ENCODE data around the gene TWSG1. TPM values are rescaled to one million over a fixed set of nuclear protein-coding genes. Genes with fewer than 3 reads are reported as not detected.

Gene TWSG1
- total and polyA plus RNA-seq, 9 donors = 36.5 to 66.1 (median 47.9) TPM

DNA sequence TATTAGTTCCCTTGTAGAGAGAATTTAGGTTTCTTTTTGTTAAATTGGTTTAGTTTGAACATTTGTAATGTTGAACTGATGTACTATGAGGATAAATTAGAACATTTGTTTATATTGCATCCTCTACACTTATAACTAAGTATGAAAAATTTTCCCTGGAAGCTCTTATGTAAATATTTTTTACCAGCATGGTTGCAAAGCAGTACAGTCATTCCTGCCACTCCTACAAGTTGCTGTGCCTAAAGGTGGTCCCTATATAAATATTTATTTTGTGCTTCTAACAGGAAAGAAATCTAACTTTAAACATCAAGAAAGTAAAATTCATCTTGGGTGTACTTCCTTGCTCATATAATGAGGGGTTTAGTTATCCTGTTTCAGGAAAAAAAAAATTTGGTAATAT is 14.2 kb downstream of the TWSG1 start:
- TF ChIP-seq POLR2A (IDR thresholded peaks at IDR 0.05) (no peak), EP300 (IDR thresholded peaks at IDR 0.05) (no peak), CTCF (IDR thresholded peaks at IDR 0.05) (no peak)
- Histone ChIP-seq H3K4me3 (no peak overlapping the region), H3K36me3 (no peaks in the 10 kb centered on the region), H3K4me1 (ENCODE audit: insufficient read depth) (peaks cover 5% of the 10 kb centered on the region), H3K27me3 (no peaks in the 10 kb centered on the region), H3K27ac (no peak overlapping the region), H3K9me3 (no peaks in the 10 kb centered on the region)
- intact Hi-C loops (cut with DNase I) = no loop called here
- DNase-seq = no peak

GRCh38 chr18:9353596-9353995 is 19.0 kb downstream of the TWSG1 start:
- Histone ChIP-seq H3K27ac (no peak overlapping the region), H3K27me3 (no peaks in the 10 kb centered on the region), H3K9me3 (no peaks in the 10 kb centered on the region), H3K36me3 (no peaks in the 10 kb centered on the region), H3K4me1 (ENCODE audit: insufficient read depth) (no peaks in the 10 kb centered on the region), H3K4me3 (no peak overlapping the region)
- intact Hi-C loops (cut with DNase I) = no loop called here
- TF ChIP-seq CTCF (IDR thresholded peaks at IDR 0.05) = no peak
- no peak for TF ChIP-seq POLR2A (IDR thresholded peaks at IDR 0.05)
- no peak for TF ChIP-seq EP300 (IDR thresholded peaks at IDR 0.05)
- WGBS, 3 donors = 94 to 97% (median 95%) methylated on average over 2 of the region's 2 CpGs
- DNase-seq = no peak

DNA sequence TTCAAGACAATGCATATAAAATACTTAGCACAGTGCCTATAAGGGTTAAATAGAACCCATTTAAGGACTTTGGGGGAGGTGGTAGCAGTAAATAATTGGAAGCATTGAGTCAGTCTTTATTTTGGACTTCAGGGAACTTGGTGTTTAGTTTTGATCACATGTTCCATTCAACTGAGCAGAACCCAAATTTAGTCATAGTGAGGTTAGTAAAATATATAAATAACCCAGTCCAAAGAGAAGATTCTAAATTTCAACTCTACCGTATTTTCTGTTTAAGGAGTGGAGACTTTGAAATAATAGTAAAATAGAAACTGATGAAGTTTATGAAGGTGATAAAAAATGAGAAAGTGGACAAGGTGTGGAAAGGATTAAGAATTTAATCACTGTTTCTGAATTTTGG is 19.7 kb downstream of the TWSG1 start:
- Histone ChIP-seq H3K27ac (no peak overlapping the region), H3K27me3 (no peaks in the 10 kb centered on the region), H3K9me3 (no peaks in the 10 kb centered on the region), H3K4me3 (no peak overlapping the region), H3K4me1 (ENCODE audit: insufficient read depth) (peaks cover 3% of the 10 kb centered on the region), H3K36me3 (no peaks in the 10 kb centered on the region)
- DNase-seq = no peak
- WGBS, 3 donors = 41 to 52% (median 45%) methylated on average over 1 of the region's 1 CpG
- intact Hi-C loops (cut with DNase I) = no loop called here
- no peak for TF ChIP-seq EP300 (IDR thresholded peaks at IDR 0.05)
- no peak for TF ChIP-seq CTCF (IDR thresholded peaks at IDR 0.05)
- TF ChIP-seq POLR2A (IDR thresholded peaks at IDR 0.05) = no peak

DNA sequence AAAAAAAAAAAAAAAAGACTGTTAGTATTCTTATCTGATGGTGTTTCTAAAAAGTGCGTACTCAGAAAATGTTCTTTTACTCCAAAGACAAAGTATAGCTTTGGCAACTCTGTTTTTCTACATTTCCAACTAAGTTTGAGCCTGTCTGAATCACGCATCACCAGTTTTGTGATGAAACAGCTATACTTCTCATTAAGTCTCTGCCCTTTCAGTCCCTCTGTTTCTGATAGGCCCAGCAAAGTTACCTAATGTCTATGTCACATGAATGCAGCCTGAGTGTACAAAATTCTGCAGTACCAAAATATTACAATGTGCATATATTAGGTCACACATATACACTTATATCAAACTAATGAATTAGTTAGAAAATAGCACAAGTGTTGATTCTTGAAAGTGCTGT is 22.4 kb downstream of the TWSG1 start:
- Histone ChIP-seq H3K27me3 (no peaks in the 10 kb centered on the region), H3K36me3 (no peaks in the 10 kb centered on the region), H3K9me3 (no peaks in the 10 kb centered on the region), H3K4me3 (no peak overlapping the region), H3K27ac (no peak overlapping the region), H3K4me1 (ENCODE audit: insufficient read depth) (peaks cover 3% of the 10 kb centered on the region)
- TF ChIP-seq POLR2A (IDR thresholded peaks at IDR 0.05) (no peak), CTCF (IDR thresholded peaks at IDR 0.05) (no peak), EP300 (IDR thresholded peaks at IDR 0.05) (no peak)
- 89 to 96% (median 95%) methylated on average over 2 of the region's 2 CpGs for WGBS, 3 donors
- no peak for DNase-seq
- intact Hi-C loops (cut with DNase I) = no loop called here

GRCh38 chr18:9359796-9360195 is 25.2 kb downstream of the TWSG1 start:
- no peak for TF ChIP-seq CTCF (IDR thresholded peaks at IDR 0.05)
- no peak for TF ChIP-seq POLR2A (IDR thresholded peaks at IDR 0.05)
- TF ChIP-seq EP300 (IDR thresholded peaks at IDR 0.05) = no peak
- no peak overlapping the region for H3K4me3 ChIP-seq
- WGBS, 3 donors = 31 to 40% (median 34%) methylated on average over 4 of the region's 4 CpGs
- intact Hi-C loops (cut with DNase I) = no loop called here
- H3K4me1 ChIP-seq (ENCODE audit: insufficient read depth) = peaks cover 3% of the 10 kb centered on the region
- no peak for DNase-seq
- H3K9me3 ChIP-seq = no peaks in the 10 kb centered on the region
- no peaks in the 10 kb centered on the region for H3K36me3 ChIP-seq
- H3K27ac ChIP-seq = no peak overlapping the region
- H3K27me3 ChIP-seq = no peaks in the 10 kb centered on the region
